Gastroesophageal sphincter (tissue), 4 donors: Measurements from ENCODE around the gene CUX1. TPM values are rescaled to one million over a fixed set of nuclear protein-coding genes. Genes with fewer than 3 reads are reported as not detected.

ENCODE experiments used
- ATAC-seq: fragments of 150-250 bp; one replicate; pipeline ENCODE4 v1.9.1; 2016; ENCODE audit warnings: mild to moderate bottlenecking, moderate library complexity
- H3K27ac ChIP-seq, 4 donors: fragments of 200-600 bp; sonication (generic) in 3 of 4; 1 replicate in 3 of 4; 2 replicates in 1 of 4; pipeline ENCODE4 v1.5.1; 2016 to 2019
- H3K27me3 ChIP-seq: fragments of 200-600 bp; sonication (generic); one replicate; pipeline ENCODE4 v1.5.1; 2019
- H3K36me3 ChIP-seq, 2 donors: fragments of 200-600 bp; sonication (generic); one replicate each; pipeline ENCODE4 v1.5.1; 2019; ENCODE audit warnings: control low read depth in 1 of 2
- H3K4me1 ChIP-seq, 3 donors: fragments of 200-600 bp; sonication (generic); 1 replicate in 2 of 3; 2 replicates in 1 of 3; pipeline ENCODE4 v1.5.1; 2016 to 2019; ENCODE audit warnings: control low read depth in 2 of 3
- H3K4me3 ChIP-seq, 2 donors: fragments of 200-600 bp; sonication (generic); one replicate each; pipeline ENCODE4 v1.5.1; 2019; ENCODE audit warnings: mild to moderate bottlenecking in 1 of 2, moderate library complexity in 1 of 2
- H3K9me3 ChIP-seq, 3 donors: fragments of 200-600 bp; sonication (generic); one replicate each; pipeline ENCODE4 v1.5.1; 2017 to 2019; ENCODE audit warnings: control low read depth in 2 of 3
- EP300 ChIP-seq: sonication (generic); formaldehyde crosslinking; IDR thresholded peaks from one replicate; pipeline ENCODE4 v1.6.1; 2017; ENCODE audit warnings: antibody characterized with exemption, mild to moderate bottlenecking
- POLR2A ChIP-seq, 2 donors: fragments of 450-650 bp; IDR thresholded peaks; one replicate each; pipeline ENCODE4 v1.6.1; 2017; ENCODE audit warnings: antibody characterized with exemption in 2 of 2, mild to moderate bottlenecking in 2 of 2, moderate library complexity in 1 of 2
- POLR2AphosphoS5 ChIP-seq: sonication (generic); formaldehyde crosslinking; IDR thresholded peaks from one replicate; pipeline ENCODE4 v1.6.1; 2017; ENCODE audit warnings: antibody characterized with exemption
- WGBS, 2 donors: methylation state at CpG; one replicate each; pipeline ENCODE4 v1.1.5; 2018; ENCODE audit warnings: low coverage in 1 of 2; 5-methylcytosine and 5-hydroxymethylcytosine counted together
- total RNA-seq, 4 donors: library from RNA; depleted of rRNA; stranded (reverse); fragments of >200 nt; gene quantifications; one replicate each; pipeline ENCODE4 v1.1.0, GENCODE V29; 2016
- TF ChIP-seq, protein P1 (sequence below), 4 experiments: fragments of 200-600 bp in 2 of 4; fragments of 450-650 bp in 2 of 4; sonication (generic) in 1 of 4; IDR thresholded peaks; one replicate each; pipeline ENCODE4 v1.5.1; 2017 to 2019; ENCODE audit warnings: antibody characterized with exemption in 4 of 4, mild to moderate bottlenecking in 2 of 4, moderate library complexity in 2 of 4

CUX1 gene
- total RNA-seq, 4 donors from 2014 or later: 84.4 to 134 (median 110) TPM

DNA sequence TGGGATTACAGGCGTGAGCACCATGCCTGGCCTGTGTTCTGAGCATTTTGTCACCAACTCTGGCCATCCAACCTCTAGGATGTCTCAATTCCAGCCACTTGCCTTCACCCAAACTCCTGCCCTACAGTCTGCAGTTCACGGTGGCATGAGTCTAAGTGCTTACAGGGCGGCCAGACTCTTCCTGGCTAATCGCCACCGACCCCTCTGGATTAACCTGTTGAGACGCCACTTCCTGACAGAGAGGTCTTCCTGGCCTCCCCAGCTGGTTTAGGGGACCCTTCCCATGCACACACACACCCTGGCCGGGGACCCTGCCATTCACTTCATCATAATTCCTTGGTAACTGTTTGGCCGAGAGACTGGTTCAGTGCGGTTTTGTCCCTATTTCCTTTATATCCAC lies 257.7 kb downstream of the CUX1 start:
- peaks cover 0 to 52% of the 10 kb centered on the region in 2 donors for H3K36me3 ChIP-seq
- 87 to 97% methylated on average over 7 to 9 of the region's 9 CpGs for WGBS, 2 donors

DNA sequence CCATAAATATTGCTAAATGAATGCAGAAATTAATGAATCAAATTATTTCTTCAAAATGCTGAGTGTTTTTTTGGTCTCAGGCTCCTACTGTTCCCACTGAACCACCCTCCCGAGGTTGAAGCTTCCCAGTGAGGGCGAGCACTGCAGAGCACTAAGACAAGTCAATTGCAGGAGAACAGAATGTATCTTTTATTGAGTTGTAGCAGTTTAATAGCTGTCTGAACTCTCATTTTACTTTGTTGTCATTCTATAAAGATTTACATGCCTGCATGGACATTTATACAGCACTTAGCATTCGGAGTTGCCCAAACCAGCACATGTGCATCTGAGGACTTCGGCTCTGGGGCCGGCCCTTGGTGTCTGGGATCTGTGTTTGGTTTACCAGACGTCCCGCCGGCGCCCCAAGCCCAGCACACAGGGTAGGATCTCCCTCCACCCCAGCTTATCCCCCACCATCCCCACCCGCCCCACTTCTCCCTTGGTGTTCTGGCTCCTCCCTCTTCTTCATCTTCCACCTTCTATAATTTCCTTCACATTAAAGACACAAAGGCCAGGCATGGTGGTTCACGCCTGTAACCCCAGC lies 258.2 kb downstream of the CUX1 start:
- WGBS, 2 donors: 90 to 100% methylated on average over 4 to 8 of the region's 11 CpGs
- H3K4me3 ChIP-seq: no peak overlapping the region
- no peak for ATAC-seq
- H3K27me3 ChIP-seq: no peaks in the 10 kb centered on the region
- peaks cover 0 to 52% of the 10 kb centered on the region in 2 donors for H3K36me3 ChIP-seq
- no peaks in the 10 kb centered on the region for H3K4me1 ChIP-seq
- no peak overlapping the region for H3K27ac ChIP-seq
- no peak for TF ChIP-seq POLR2AphosphoS5
- no peak for TF ChIP-seq EP300
- no peak for TF ChIP-seq POLR2A (IDR thresholded peaks at IDR 0.05)
- no peaks in the 10 kb centered on the region for H3K9me3 ChIP-seq

More for the DNA sequence above, 257.7 kb downstream of the CUX1 start:
- Histone ChIP-seq H3K27me3 (no peaks in the 10 kb centered on the region), H3K4me1 (no peaks in the 10 kb centered on the region), H3K4me3 (no peak overlapping the region), H3K9me3 (no peaks in the 10 kb centered on the region), H3K27ac (no peak overlapping the region)
- TF ChIP-seq, protein P1, sequence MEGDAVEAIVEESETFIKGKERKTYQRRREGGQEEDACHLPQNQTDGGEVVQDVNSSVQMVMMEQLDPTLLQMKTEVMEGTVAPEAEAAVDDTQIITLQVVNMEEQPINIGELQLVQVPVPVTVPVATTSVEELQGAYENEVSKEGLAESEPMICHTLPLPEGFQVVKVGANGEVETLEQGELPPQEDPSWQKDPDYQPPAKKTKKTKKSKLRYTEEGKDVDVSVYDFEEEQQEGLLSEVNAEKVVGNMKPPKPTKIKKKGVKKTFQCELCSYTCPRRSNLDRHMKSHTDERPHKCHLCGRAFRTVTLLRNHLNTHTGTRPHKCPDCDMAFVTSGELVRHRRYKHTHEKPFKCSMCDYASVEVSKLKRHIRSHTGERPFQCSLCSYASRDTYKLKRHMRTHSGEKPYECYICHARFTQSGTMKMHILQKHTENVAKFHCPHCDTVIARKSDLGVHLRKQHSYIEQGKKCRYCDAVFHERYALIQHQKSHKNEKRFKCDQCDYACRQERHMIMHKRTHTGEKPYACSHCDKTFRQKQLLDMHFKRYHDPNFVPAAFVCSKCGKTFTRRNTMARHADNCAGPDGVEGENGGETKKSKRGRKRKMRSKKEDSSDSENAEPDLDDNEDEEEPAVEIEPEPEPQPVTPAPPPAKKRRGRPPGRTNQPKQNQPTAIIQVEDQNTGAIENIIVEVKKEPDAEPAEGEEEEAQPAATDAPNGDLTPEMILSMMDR (IDR thresholded peaks at IDR 0.05): no peak
- TF ChIP-seq EP300: no peak
- no peak for TF ChIP-seq POLR2A (IDR thresholded peaks at IDR 0.05)
- TF ChIP-seq POLR2AphosphoS5: no peak
- no peak for ATAC-seq

DNA sequence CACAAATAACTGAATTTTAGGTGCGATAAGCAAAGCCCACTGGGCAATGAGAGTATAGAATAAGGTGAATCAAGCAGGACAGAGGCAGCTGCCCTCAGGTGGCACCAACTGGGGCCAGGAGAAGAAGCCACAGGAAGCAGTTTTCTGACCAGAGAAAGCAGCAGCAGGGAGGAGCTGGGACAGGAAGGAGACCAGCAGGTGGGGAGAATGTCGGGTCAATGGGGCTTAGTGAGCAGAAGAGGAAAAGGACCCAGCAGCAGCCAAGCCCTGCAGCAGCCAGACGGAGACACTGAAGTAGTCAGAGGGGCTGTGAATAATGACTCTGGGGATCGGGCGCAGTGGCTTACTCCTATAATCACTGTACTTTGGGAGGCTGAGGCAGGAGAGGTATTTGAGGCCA lies 259.7 kb downstream of the CUX1 start:
- H3K4me3 ChIP-seq: no peak overlapping the region
- TF ChIP-seq POLR2A (IDR thresholded peaks at IDR 0.05) (no peak), EP300 (no peak), POLR2AphosphoS5 (no peak)
- TF ChIP-seq, protein P1 (IDR thresholded peaks at IDR 0.05): no peak
- no peaks in the 10 kb centered on the region for H3K9me3 ChIP-seq
- WGBS, 2 donors: 72 to 77% methylated on average over 3 to 5 of the region's 5 CpGs
- H3K36me3 ChIP-seq: peaks cover 0 to 52% of the 10 kb centered on the region in 2 donors
- H3K27ac ChIP-seq: no peak overlapping the region
- H3K27me3 ChIP-seq: no peaks in the 10 kb centered on the region
- no peak for ATAC-seq
- H3K4me1 ChIP-seq: no peaks in the 10 kb centered on the region

DNA sequence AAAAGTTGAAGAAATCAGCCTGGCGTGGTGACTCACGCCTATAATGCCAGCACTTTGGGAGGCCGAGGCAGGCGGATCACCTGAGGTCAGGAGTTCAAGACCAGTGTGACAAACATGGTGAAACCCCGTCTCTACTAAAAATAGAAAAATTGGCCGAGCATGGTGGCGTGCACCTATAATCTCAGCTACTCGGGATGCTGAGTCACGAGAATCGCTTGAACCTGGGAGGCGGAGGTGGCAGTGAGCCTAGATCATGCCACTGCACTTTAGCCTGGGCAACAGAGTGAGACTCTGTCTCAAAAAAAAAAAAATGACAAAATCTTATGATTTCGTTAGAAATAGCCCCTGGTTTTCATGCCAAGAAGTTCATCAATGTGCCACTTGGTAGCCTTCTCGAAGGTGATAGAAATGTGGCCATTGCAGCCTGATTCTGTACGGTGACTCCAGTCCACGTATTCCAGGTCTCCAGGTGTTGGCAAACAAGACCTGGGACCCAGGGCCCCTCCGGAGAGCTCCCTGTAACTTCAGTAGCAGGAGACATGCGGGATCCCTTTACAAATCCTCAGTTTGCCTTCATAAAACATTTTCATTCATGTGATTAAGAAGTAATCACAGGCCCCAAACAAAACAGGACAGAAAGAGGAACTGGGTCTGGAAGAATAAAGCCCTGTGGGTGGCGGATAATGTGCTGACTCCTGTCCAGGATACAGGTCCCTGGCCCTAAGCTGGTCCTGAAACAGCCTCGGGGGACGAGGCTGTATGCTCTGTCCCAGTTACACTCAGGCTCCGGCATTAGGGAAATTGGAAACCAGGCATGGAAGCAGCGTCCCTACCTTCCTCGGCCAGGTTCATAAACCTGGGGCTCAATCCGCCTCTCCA lies 262.0 kb downstream of the CUX1 start:
- WGBS, 2 donors: 73 to 96% methylated on average over 11 of the region's 24 CpGs
- Histone ChIP-seq H3K4me1 (no peaks in the 10 kb centered on the region), H3K9me3 (no peaks in the 10 kb centered on the region), H3K27me3 (no peaks in the 10 kb centered on the region), H3K36me3 (peaks cover 0 to 47% of the 10 kb centered on the region in 2 donors), H3K4me3 (no peak overlapping the region), H3K27ac (no peak overlapping the region)
- ATAC-seq: no peak
- TF ChIP-seq, protein P1 (IDR thresholded peaks at IDR 0.05): no peak
- no peak for TF ChIP-seq POLR2A (IDR thresholded peaks at IDR 0.05)
- TF ChIP-seq EP300: no peak
- TF ChIP-seq POLR2AphosphoS5: no peak

DNA sequence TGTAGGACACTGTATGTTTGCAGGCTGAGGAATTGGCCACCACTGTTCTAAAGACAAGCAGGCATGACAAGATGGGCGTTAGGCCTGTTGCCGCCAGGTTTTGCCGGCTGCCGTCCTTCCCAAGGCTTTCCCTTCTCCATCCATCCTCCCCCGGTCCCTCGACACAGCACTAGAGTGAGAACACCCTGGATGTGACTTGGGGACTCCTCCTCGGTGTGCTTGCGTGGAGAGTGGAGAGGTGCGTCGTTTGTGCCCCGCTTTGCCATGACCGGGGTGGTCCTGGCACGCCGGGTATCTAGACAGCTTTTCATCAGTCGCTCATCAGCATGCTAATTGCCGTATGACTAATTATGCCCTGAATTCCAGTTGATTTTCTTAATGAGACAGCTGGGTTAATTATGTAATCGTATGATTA lies 262.6 kb downstream of the CUX1 start:
- ATAC-seq: no peak
- H3K36me3 ChIP-seq: peaks cover 0 to 41% of the 10 kb centered on the region in 2 donors
- no peak overlapping the region for H3K27ac ChIP-seq
- no peak for TF ChIP-seq EP300
- no peak for TF ChIP-seq POLR2A (IDR thresholded peaks at IDR 0.05)
- TF ChIP-seq POLR2AphosphoS5: no peak
- TF ChIP-seq, protein P1 (IDR thresholded peaks at IDR 0.05): no peak
- H3K27me3 ChIP-seq: no peaks in the 10 kb centered on the region
- 79 to 80% methylated on average over 1 to 11 of the region's 17 CpGs for WGBS, 2 donors
- no peaks in the 10 kb centered on the region for H3K9me3 ChIP-seq
- no peaks in the 10 kb centered on the region for H3K4me1 ChIP-seq
- no peak overlapping the region for H3K4me3 ChIP-seq
